ENCODE measurements around the gene HCFC1.

HCFC1 gene

GRCh38 chrX:153947009-153947769 lies 24.4 kb downstream of the HCFC1 start:
- DNase-seq (ENCODE audit: low spot score in 2 of 2): peak; percentile 58 to 83
- H3K4me1 Mint-ChIP-seq: peaks cover 21% of the 10 kb centered on the region
- ATAC-seq: peak; percentile 89
- H3K4me3 Mint-ChIP-seq: no peak overlapping the region
- peak overlapping the region; percentile 77 for H3K27ac Mint-ChIP-seq
- peaks cover 56% of the 10 kb centered on the region for H3K36me3 Mint-ChIP-seq
- no peaks in the 10 kb centered on the region for H3K9me3 Mint-ChIP-seq

- Mint-ChIP-seq H3K27ac (peak overlapping the region; percentile 77), H3K36me3 (peaks cover 46% of the 10 kb centered on the region), H3K9me3 (no peaks in the 10 kb centered on the region), H3K4me3 (no peak overlapping the region), H3K4me1 (peaks cover 21% of the 10 kb centered on the region)
- DNase-seq (ENCODE audit: low spot score in 2 of 2) (no peak), ATAC-seq (no peak)
Measured at GRCh38 chrX:153945956-153946943, 25.4 kb downstream of the HCFC1 start.

GRCh38 chrX:153944800-153945150 lies 26.8 kb downstream of the HCFC1 start:
- Mint-ChIP-seq H3K27ac (peak overlapping the region; percentile 70), H3K4me1 (peaks cover 21% of the 10 kb centered on the region), H3K9me3 (no peaks in the 10 kb centered on the region), H3K36me3 (peaks cover 32% of the 10 kb centered on the region), H3K4me3 (peak overlapping the region; percentile 61)
- ATAC-seq: peak; percentile 8
- no peak for DNase-seq (ENCODE audit: low spot score in 2 of 2)

- DNase-seq (ENCODE audit: low spot score in 2 of 2) (no peak), ATAC-seq (peak; percentile 23)
Measured at GRCh38 chrX:153944140-153944799, 27.3 kb downstream of the HCFC1 start, which contains the start of gene RENBP. RENBP (minus strand) TSS chrX:153944643; CDS start chrX:153944610, 33 bp downstream.

GRCh38 chrX:153941336-153942252 lies 30.0 kb downstream of the HCFC1 start:
- DNase-seq (ENCODE audit: low spot score in 2 of 2) (no peak), ATAC-seq (no peak)
- Mint-ChIP-seq H3K9me3 (no peaks in the 10 kb centered on the region), H3K4me1 (peaks cover 8% of the 10 kb centered on the region), H3K4me3 (no peak overlapping the region), H3K36me3 (peaks cover 6% of the 10 kb centered on the region), H3K27ac (no peak overlapping the region)

More at GRCh38 chrX:153944140-153944799, 27.3 kb downstream of the HCFC1 start, which contains the start of gene RENBP:
- Mint-ChIP-seq H3K4me3 (peak within 1 kb of the TSS; percentile 61), H3K4me1 (peaks cover 21% of the 10 kb centered on the region), H3K9me3 (no peaks in the 10 kb centered on the region), H3K27ac (peak within 1 kb of the TSS; percentile 70), H3K36me3 (peaks cover 27% of the 10 kb centered on the region)

- Mint-ChIP-seq H3K36me3 (peaks cover 4% of the 10 kb centered on the region), H3K27ac (no peak overlapping the region), H3K4me3 (no peak overlapping the region), H3K9me3 (no peaks in the 10 kb centered on the region), H3K4me1 (peaks cover 10% of the 10 kb centered on the region)
- DNase-seq (ENCODE audit: low spot score in 2 of 2) (no peak), ATAC-seq (no peak)
Measured at GRCh38 chrX:153939573-153939972, 32.0 kb downstream of the HCFC1 start.

- no peaks in the 10 kb centered on the region for H3K9me3 Mint-ChIP-seq
- H3K4me1 Mint-ChIP-seq: peaks cover 6% of the 10 kb centered on the region
- no peak overlapping the region for H3K4me3 Mint-ChIP-seq
- H3K27ac Mint-ChIP-seq: no peak overlapping the region
- no peak for DNase-seq (ENCODE audit: low spot score in 2 of 2)
- no peak for ATAC-seq
- H3K36me3 Mint-ChIP-seq: peaks cover 7% of the 10 kb centered on the region
Measured at GRCh38 chrX:153938226-153938786, 33.3 kb downstream of the HCFC1 start.

- ATAC-seq (no peak), DNase-seq (ENCODE audit: low spot score in 2 of 2) (no peak)
- H3K4me1 Mint-ChIP-seq: peaks cover 6% of the 10 kb centered on the region
- peak overlapping the region; percentile 21 for H3K4me3 Mint-ChIP-seq
- no peaks in the 10 kb centered on the region for H3K9me3 Mint-ChIP-seq
- no peak overlapping the region for H3K27ac Mint-ChIP-seq
- H3K36me3 Mint-ChIP-seq: peaks cover 15% of the 10 kb centered on the region
Measured at GRCh38 chrX:153937056-153937455, 34.6 kb downstream of the HCFC1 start.

GRCh38 chrX:153935326-153935851 lies 36.2 kb downstream of the HCFC1 start:
- no peak overlapping the region for H3K27ac Mint-ChIP-seq
- peak in 1 of 2 donors; percentile 61 for DNase-seq (ENCODE audit: low spot score in 2 of 2)

GRCh38 chrX:153934762-153935325 lies 36.8 kb downstream of the HCFC1 start, which contains the start of gene NAA10:
NAA10 (minus strand) TSS chrX:153935037; CDS start chrX:153934904, 133 bp downstream.
- H3K36me3 Mint-ChIP-seq: peaks cover 33% of the 10 kb centered on the region
- peak within 1 kb of the TSS; percentile 77 for H3K4me3 Mint-ChIP-seq
- peak within 1 kb of the TSS; percentile 23 for H3K27ac Mint-ChIP-seq
- ATAC-seq (peak; percentile 91), DNase-seq (ENCODE audit: low spot score in 2 of 2) (peak; percentile 30 to 75)
- no peaks in the 10 kb centered on the region for H3K9me3 Mint-ChIP-seq
- H3K4me1 Mint-ChIP-seq: peaks cover 14% of the 10 kb centered on the region

More at GRCh38 chrX:153935326-153935851, 36.2 kb downstream of the HCFC1 start:
- Mint-ChIP-seq H3K4me1 (peaks cover 14% of the 10 kb centered on the region), H3K4me3 (peak overlapping the region; percentile 58), H3K36me3 (peaks cover 32% of the 10 kb centered on the region), H3K9me3 (no peaks in the 10 kb centered on the region)
- ATAC-seq: peak; percentile 2

- Mint-ChIP-seq H3K27ac (peak overlapping the region; percentile 23), H3K36me3 (peaks cover 34% of the 10 kb centered on the region), H3K4me3 (peak overlapping the region; percentile 77), H3K9me3 (no peaks in the 10 kb centered on the region), H3K4me1 (peaks cover 14% of the 10 kb centered on the region)
- DNase-seq (ENCODE audit: low spot score in 2 of 2) (no peak), ATAC-seq (peak; percentile 43)
Measured at GRCh38 chrX:153934148-153934761, 37.4 kb downstream of the HCFC1 start.

GRCh38 chrX:153933748-153934147 lies 37.9 kb downstream of the HCFC1 start:
- Mint-ChIP-seq H3K4me3 (peak overlapping the region; percentile 77), H3K36me3 (peaks cover 39% of the 10 kb centered on the region), H3K4me1 (peaks cover 14% of the 10 kb centered on the region), H3K9me3 (no peaks in the 10 kb centered on the region), H3K27ac (peak overlapping the region; percentile 23)
- no peak for DNase-seq (ENCODE audit: low spot score in 2 of 2)
- no peak for ATAC-seq

All from stimulated activated effector memory CD8-positive, alpha-beta T cell treated with anti-CD3 and anti-CD28 coated beads, Interleukin-12 subunit alpha, Interleukin-12 subunit beta, amount 100 ng/mL, for 72 hours (primary cell).